ENCODE results near the gene RPRD1B.

DNA sequence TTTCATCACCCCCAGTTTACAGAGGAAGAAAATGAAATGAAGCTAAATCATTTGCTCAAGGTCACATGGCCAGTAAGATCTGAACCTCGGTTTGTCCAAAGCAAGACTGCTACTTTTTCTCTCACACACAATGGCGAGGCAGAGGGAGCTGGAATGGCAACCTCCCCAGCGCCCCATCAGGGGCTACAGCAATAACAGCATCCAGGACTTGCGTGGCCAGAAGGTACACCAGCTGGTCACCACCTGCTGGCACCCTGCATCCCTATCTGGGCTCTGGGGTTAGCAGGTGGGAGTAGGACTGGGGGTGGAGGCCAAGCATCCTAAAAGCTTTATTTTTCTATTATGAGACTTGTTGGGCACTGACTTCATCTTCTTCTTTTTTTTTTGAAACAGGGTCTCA, 41.6 kb upstream of the RPRD1B start:
- TF ChIP-seq POLR2AphosphoS5 (IDR thresholded peaks at IDR 0.05) (no peak), POLR2A (IDR thresholded peaks at IDR 0.05) (no peak), EP300 (IDR thresholded peaks at IDR 0.05) (no peak)
- TF ChIP-seq, protein P1, sequence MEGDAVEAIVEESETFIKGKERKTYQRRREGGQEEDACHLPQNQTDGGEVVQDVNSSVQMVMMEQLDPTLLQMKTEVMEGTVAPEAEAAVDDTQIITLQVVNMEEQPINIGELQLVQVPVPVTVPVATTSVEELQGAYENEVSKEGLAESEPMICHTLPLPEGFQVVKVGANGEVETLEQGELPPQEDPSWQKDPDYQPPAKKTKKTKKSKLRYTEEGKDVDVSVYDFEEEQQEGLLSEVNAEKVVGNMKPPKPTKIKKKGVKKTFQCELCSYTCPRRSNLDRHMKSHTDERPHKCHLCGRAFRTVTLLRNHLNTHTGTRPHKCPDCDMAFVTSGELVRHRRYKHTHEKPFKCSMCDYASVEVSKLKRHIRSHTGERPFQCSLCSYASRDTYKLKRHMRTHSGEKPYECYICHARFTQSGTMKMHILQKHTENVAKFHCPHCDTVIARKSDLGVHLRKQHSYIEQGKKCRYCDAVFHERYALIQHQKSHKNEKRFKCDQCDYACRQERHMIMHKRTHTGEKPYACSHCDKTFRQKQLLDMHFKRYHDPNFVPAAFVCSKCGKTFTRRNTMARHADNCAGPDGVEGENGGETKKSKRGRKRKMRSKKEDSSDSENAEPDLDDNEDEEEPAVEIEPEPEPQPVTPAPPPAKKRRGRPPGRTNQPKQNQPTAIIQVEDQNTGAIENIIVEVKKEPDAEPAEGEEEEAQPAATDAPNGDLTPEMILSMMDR (IDR thresholded peaks at IDR 0.05), result no peak

Data from sigmoid colon (tissue), 4 donors.